A549 (cell line): Measurements from ENCODE around the gene SEMA5B. TPM values are rescaled to one million over a fixed set of nuclear protein-coding genes. Genes with fewer than 3 reads are reported as not detected.

ENCODE experiments used
- ATAC-seq, 2 experiments: fragments of 200-7000 bp in 1 of 2; fragments of >200 bp in 1 of 2; cut with Nextera tagmentation in 1 of 2; cut with Tn5 transposase in 1 of 2; 3 replicates each; pipeline versions ENCODE4 v1.8.0 to v1.9.1; 2018 to 2020; ENCODE audit warnings: mild to moderate bottlenecking in 1 of 2, moderate library complexity in 1 of 2
- CTCF ChIA-PET: fragments of 300-600 bp; sonication (Branson Sonifier 250); formaldehyde crosslinking; extraction: SDS; loops from one replicate; lab custom pipeline; 2021; ENCODE audit warnings: antibody characterized with exemption, inconsistent platforms; lab: Yijun Ruan, JAX
- POLR2A ChIA-PET: fragments of 350-600 bp; formaldehyde crosslinking; extraction: SDS; loops from one replicate; lab custom pipeline; 2021; ENCODE audit warnings: antibody characterized with exemption, inconsistent platforms; lab: Yijun Ruan, JAX
- DNase-seq, 2 experiments: peaks; one replicate each; pipeline versions ENCODE4 v3.0.0 to v3.0.0-alpha.2; 2011 to 2016; ENCODE audit warnings: low read depth in 1 of 2, low spot score in 1 of 2
- FAIRE-seq: peaks from 2 replicates; lab custom pipeline; 2011; peaks lifted over from hg19 to GRCh38; lab: Jason Lieb, UNC
- H3K27ac ChIP-seq, 2 experiments: fragments of >200 bp; sonication (Bioruptor Twin); formaldehyde crosslinking; 3 replicates each; pipeline ENCODE4 v1.5.1; 2016 to 2017
- H3K4me1 ChIP-seq: fragments of >200 bp; sonication (Bioruptor Twin); formaldehyde crosslinking; 3 replicates; pipeline ENCODE4 v1.6.1; 2016
- H3K4me2 ChIP-seq: fragments of >200 bp; sonication (Bioruptor Twin); formaldehyde crosslinking; 3 replicates; pipeline ENCODE4 v1.6.1; 2016
- H3K4me3 ChIP-seq: fragments of >200 bp; sonication (Bioruptor Twin); formaldehyde crosslinking; 3 replicates; pipeline ENCODE4 v1.5.1; 2016
- H3K9me3 ChIP-seq: fragments of >200 bp; sonication (Bioruptor Twin); formaldehyde crosslinking; 3 replicates; pipeline ENCODE4 v1.6.1; 2016
- ATOH8 ChIP-seq: fragments of 250-450 bp; sonication (Bioruptor Pico); IDR thresholded peaks from 2 replicates; pipeline ENCODE4 v1.5.0; 2020; ENCODE audit warnings: low read depth, mild to moderate bottlenecking, moderate library complexity
- CBX2 ChIP-seq: fragments of 200-600 bp; sonication (generic); IDR thresholded peaks from 2 replicates; pipeline ENCODE4 v1.6.1; 2016; ENCODE audit warnings: low read depth, mild to moderate bottlenecking, borderline replicate concordance
- CHD2 ChIP-seq: fragments of 150-350 bp; IDR thresholded peaks from 2 replicates; pipeline ENCODE4 v1.6.1; 2014; ENCODE audit warnings: low read length; ENCODE audit not compliant: partially characterized antibody
- CHD4 ChIP-seq: fragments of 200-600 bp; sonication (generic); IDR thresholded peaks from 2 replicates; pipeline ENCODE4 v1.6.1; 2016; ENCODE audit warnings: antibody characterized with exemption, mild to moderate bottlenecking, borderline replicate concordance
- EHMT2 ChIP-seq: fragments of 200-600 bp; sonication (generic); IDR thresholded peaks from 2 replicates; pipeline ENCODE4 v1.6.1; 2016; ENCODE audit warnings: antibody characterized with exemption, low read depth, mild to moderate bottlenecking, moderate library complexity
- ESRRA ChIP-seq: fragments of 150-350 bp; IDR thresholded peaks from 2 replicates; pipeline ENCODE4 v1.6.1; 2014; ENCODE audit warnings: mild to moderate bottlenecking, low read length, borderline replicate concordance
- HEYL ChIP-seq: fragments of 250-450 bp; sonication (Bioruptor Pico); IDR thresholded peaks from 2 replicates; pipeline ENCODE4 v1.8.0; 2021; ENCODE audit warnings: mild to moderate bottlenecking, moderate library complexity
- HOXA7 ChIP-seq: fragments of 250-450 bp; sonication (Bioruptor Pico); IDR thresholded peaks from 2 replicates; pipeline ENCODE4 v1.5.0; 2020; ENCODE audit warnings: mild to moderate bottlenecking, moderate library complexity
- HOXB13 ChIP-seq: fragments of 250-450 bp; sonication (Bioruptor Pico); IDR thresholded peaks from 2 replicates; pipeline ENCODE4 v1.5.0; 2020; ENCODE audit warnings: low read depth, mild to moderate bottlenecking, moderate library complexity
- JUN ChIP-seq, 2 experiments: fragments of >200 bp; sonication (Bioruptor Twin); formaldehyde crosslinking; IDR thresholded peaks; 2 replicates in 1 of 2; 3 replicates in 1 of 2; pipeline ENCODE4 v1.6.1; 2016 to 2017
- MAX ChIP-seq: IDR thresholded peaks from 2 replicates; pipeline ENCODE4 v1.6.1; 2012
- MAZ ChIP-seq: fragments of 150-350 bp; IDR thresholded peaks from 2 replicates; pipeline ENCODE4 v1.6.1; 2014; ENCODE audit warnings: antibody characterized with exemption, low read depth, low read length, borderline replicate concordance
- PBX3 ChIP-seq: IDR thresholded peaks from 2 replicates; pipeline ENCODE4 v1.6.1; 2012
- RARB ChIP-seq: fragments of 250-450 bp; sonication (Bioruptor Pico); IDR thresholded peaks from 2 replicates; pipeline ENCODE4 v1.8.0; 2021; ENCODE audit warnings: mild to moderate bottlenecking, moderate library complexity
- RFX5 ChIP-seq: fragments of 450-650 bp; IDR thresholded peaks from 2 replicates; pipeline ENCODE4 v1.7.1; 2014; ENCODE audit warnings: antibody characterized with exemption, mild to moderate bottlenecking, moderate library complexity
- RNF2 ChIP-seq: fragments of 200-600 bp; sonication (generic); IDR thresholded peaks from 2 replicates; pipeline ENCODE4 v1.6.1; 2016; ENCODE audit warnings: low read depth, mild to moderate bottlenecking, antibody characterized with exemption, moderate library complexity, borderline replicate concordance
- ZC3H11A ChIP-seq: fragments of 450-650 bp; IDR thresholded peaks from 2 replicates; pipeline ENCODE4 v1.6.1; 2014; ENCODE audit warnings: antibody characterized with exemption, mild to moderate bottlenecking
- ZFP36 ChIP-seq: fragments of 450-650 bp; IDR thresholded peaks from 2 replicates; pipeline ENCODE4 v1.6.1; 2014; ENCODE audit warnings: borderline replicate concordance; ENCODE audit not compliant: partially characterized antibody
- ZNF302 ChIP-seq: fragments of 250-450 bp; sonication (Bioruptor Pico); IDR thresholded peaks from 2 replicates; pipeline ENCODE4 v1.9.0; 2021; ENCODE audit warnings: inconsistent platforms, mild to moderate bottlenecking, moderate library complexity
- WGBS: methylation state at CpG from one replicate; pipeline ENCODE4 v1.1.6; 2017; ENCODE audit errors: missing lambda C conversion rate; 5-methylcytosine and 5-hydroxymethylcytosine counted together
- polyA plus RNA-seq, 4 experiments: library from polyadenylated mRNA; depleted of rRNA in 3 of 4; stranded (reverse); fragments of >200 nt; fragmentation: RNase III in 1 of 4; extraction: RNeasy Plus Mini Kit Qiagen cat#74134 plus additional on column Dnase treatment in 1 of 4; gene quantifications; 2 replicates in 3 of 4; 3 replicates in 1 of 4; pipeline ENCODE4 v1.2.3, GENCODE V29; 2011 to 2017
- TF ChIP-seq, protein P1 (sequence below): fragments of 450-650 bp; IDR thresholded peaks from 2 replicates; pipeline ENCODE4 v1.6.1; 2014; ENCODE audit warnings: antibody characterized with exemption
- TF ChIP-seq, protein P2 (sequence below): fragments of >200 bp; sonication (Bioruptor Twin); formaldehyde crosslinking; IDR thresholded peaks from 3 replicates; pipeline ENCODE4 v1.6.1; 2016

SEMA5B gene
- polyA plus RNA-seq, 2 of the 4 experiments (the other 2 are of a cell fraction), result 0.03 TPM; not detected in 1

- 64% methylated on average over 5 of the region's 5 CpGs for WGBS
- Histone ChIP-seq H3K27ac (no peak overlapping the region), H3K9me3 (no peaks in the 10 kb centered on the region), H3K4me2 (no peak overlapping the region), H3K4me3 (no peak overlapping the region), H3K4me1 (no peaks in the 10 kb centered on the region)
- CTCF ChIA-PET, result interaction anchor here (1.3 kb wide), 1 partner anchor 24 kb away, joined by 3 read pairs; no protein-coding TSS in a partner anchor
- POLR2A ChIA-PET, result no interaction called here
- DNase-seq (no peak), ATAC-seq (no peak), FAIRE-seq (no peak)
- TF ChIP-seq HOXA7 (CRISPR knock-in tag) (no peak), ZC3H11A (no peak), ZFP36 (no peak), CHD2 (no peak)
- TF ChIP-seq, protein P1, sequence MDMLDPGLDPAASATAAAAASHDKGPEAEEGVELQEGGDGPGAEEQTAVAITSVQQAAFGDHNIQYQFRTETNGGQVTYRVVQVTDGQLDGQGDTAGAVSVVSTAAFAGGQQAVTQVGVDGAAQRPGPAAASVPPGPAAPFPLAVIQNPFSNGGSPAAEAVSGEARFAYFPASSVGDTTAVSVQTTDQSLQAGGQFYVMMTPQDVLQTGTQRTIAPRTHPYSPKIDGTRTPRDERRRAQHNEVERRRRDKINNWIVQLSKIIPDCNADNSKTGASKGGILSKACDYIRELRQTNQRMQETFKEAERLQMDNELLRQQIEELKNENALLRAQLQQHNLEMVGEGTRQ, result no peak
Measured at GRCh38 chr3:123004201-123004918, 23.2 kb downstream of the SEMA5B start.

- ChIA-PET CTCF (interaction anchor here (1.3 kb wide), 1 partner anchor 25 kb away, joined by 3 read pairs; no protein-coding TSS in a partner anchor), POLR2A (no interaction called here)
- TF ChIP-seq CBX2 (no peak), JUN (IDR thresholded peaks at IDR 0.05) (no peak), ESRRA (no peak), HOXA7 (CRISPR knock-in tag) (no peak), MAZ (no peak), EHMT2 (no peak), CHD4 (no peak), ATOH8 (no peak), HOXB13 (CRISPR knock-in tag) (no peak), RFX5 (no peak), PBX3 (no peak), ZNF302 (no peak), MAX (no peak), ZFP36 (no peak), RARB (CRISPR knock-in tag) (no peak), ZC3H11A (no peak), HEYL (no peak), RNF2 (no peak)
- TF ChIP-seq, protein P2, sequence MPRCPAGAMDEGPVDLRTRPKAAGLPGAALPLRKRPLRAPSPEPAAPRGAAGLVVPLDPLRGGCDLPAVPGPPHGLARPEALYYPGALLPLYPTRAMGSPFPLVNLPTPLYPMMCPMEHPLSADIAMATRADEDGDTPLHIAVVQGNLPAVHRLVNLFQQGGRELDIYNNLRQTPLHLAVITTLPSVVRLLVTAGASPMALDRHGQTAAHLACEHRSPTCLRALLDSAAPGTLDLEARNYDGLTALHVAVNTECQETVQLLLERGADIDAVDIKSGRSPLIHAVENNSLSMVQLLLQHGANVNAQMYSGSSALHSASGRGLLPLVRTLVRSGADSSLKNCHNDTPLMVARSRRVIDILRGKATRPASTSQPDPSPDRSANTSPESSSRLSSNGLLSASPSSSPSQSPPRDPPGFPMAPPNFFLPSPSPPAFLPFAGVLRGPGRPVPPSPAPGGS, result no peak
- TF ChIP-seq, protein P1, result no peak
- DNase-seq (no peak), ATAC-seq (no peak), FAIRE-seq (no peak)
- Histone ChIP-seq H3K9me3 (no peaks in the 10 kb centered on the region), H3K27ac (no peak overlapping the region), H3K4me1 (no peaks in the 10 kb centered on the region), H3K4me2 (no peak overlapping the region), H3K4me3 (no peak overlapping the region)
- WGBS, result 46% methylated on average over 7 of the region's 7 CpGs
Measured at GRCh38 chr3:123002749-123003497, 24.6 kb downstream of the SEMA5B start.
